Activated CD8-positive, alpha-beta memory T cell treated with anti-CD3 and anti-CD28 coated beads, Interleukin-2, amount 10 ng/mL, durations not matched to agents 7 days and 5 days (primary cell): ENCODE measurements around the gene FAAH2. TPM values are rescaled to one million over a fixed set of nuclear protein-coding genes. Genes with fewer than 3 reads are reported as not detected.
"Not testable (repeated sequence)": the region's sequence is repeated elsewhere in the genome, so short reads cannot be mapped to it uniquely, and the experiment has no call there.

Experiments
- ATAC-seq: fragments of 150-1000 bp; cut with Tn5 transposase; one replicate; pipeline ENCODE4 v1.10.0; 2021; ENCODE audit warnings: moderate library complexity
- CTCF ChIA-PET: fragments of 350-600 bp; sonication (Branson Sonifier 250); formaldehyde crosslinking; loops from one replicate; lab custom pipeline; 2021; ENCODE audit warnings: antibody characterized with exemption; lab: Charles Lee
- DNase-seq: peaks from one replicate; pipeline ENCODE4 v3.0.0-alpha.2; 2020
- H3K27ac Mint-ChIP-seq: one replicate; pipeline ENCODE4 v1.8.0; 2021; ENCODE audit warnings: mild to moderate bottlenecking, mixed read lengths
- H3K27me3 Mint-ChIP-seq: one replicate; pipeline ENCODE4 v1.8.0; 2021; ENCODE audit warnings: mixed read lengths
- H3K36me3 Mint-ChIP-seq: one replicate; pipeline ENCODE4 v1.8.0; 2021; ENCODE audit warnings: mild to moderate bottlenecking, mixed read lengths
- H3K4me1 Mint-ChIP-seq: one replicate; pipeline ENCODE4 v1.8.0; 2021; ENCODE audit warnings: mixed read lengths
- H3K4me3 Mint-ChIP-seq: one replicate; pipeline ENCODE4 v1.8.0; 2021; ENCODE audit warnings: mild to moderate bottlenecking, moderate library complexity, mixed read lengths
- H3K9me3 Mint-ChIP-seq: one replicate; pipeline ENCODE4 v1.8.0; 2022; ENCODE audit warnings: low read depth, mixed read lengths
- total RNA-seq, 2 experiments: library from RNA; stranded (reverse); gene quantifications; one replicate each; pipeline ENCODE4 v1.2.3, GENCODE V29; 2021

The FAAH2 gene
- total RNA-seq, 2 experiments from 2014 or later: 1.1 to 2.2 TPM

GRCh38 chrX:57313583-57314215 lies 27.2 kb downstream of the FAAH2 start:
- Mint-ChIP-seq H3K4me3 (no peak overlapping the region), H3K27me3 (no peaks in the 10 kb centered on the region), H3K9me3 (no peaks in the 10 kb centered on the region), H3K36me3 (peaks cover 6% of the 10 kb centered on the region), H3K4me1 (no peaks in the 10 kb centered on the region), H3K27ac (no peak overlapping the region)
- CTCF ChIA-PET: no interaction called here
- no peak for ATAC-seq
- DNase-seq: no peak

GRCh38 chrX:57329008-57329407 lies 42.5 kb downstream of the FAAH2 start:
- peaks cover 5% of the 10 kb centered on the region for H3K9me3 Mint-ChIP-seq
- peaks cover 3% of the 10 kb centered on the region for H3K36me3 Mint-ChIP-seq

GRCh38 chrX:57335790-57336189 lies 49.3 kb downstream of the FAAH2 start:
- H3K36me3 Mint-ChIP-seq, H3K4me1 Mint-ChIP-seq, ATAC-seq, H3K27ac Mint-ChIP-seq, H3K27me3 Mint-ChIP-seq, H3K4me3 Mint-ChIP-seq, CTCF ChIA-PET, DNase-seq, H3K9me3 Mint-ChIP-seq: not testable (repeated sequence)

More at GRCh38 chrX:57329008-57329407, 42.5 kb downstream of the FAAH2 start:
- ATAC-seq (no peak), DNase-seq (no peak)
- Mint-ChIP-seq H3K4me1 (no peaks in the 10 kb centered on the region), H3K27ac (no peak overlapping the region), H3K4me3 (no peak overlapping the region), H3K27me3 (no peaks in the 10 kb centered on the region)
- CTCF ChIA-PET: no interaction called here

GRCh38 chrX:57353472-57354132 lies 67.1 kb downstream of the FAAH2 start:
- CTCF ChIA-PET: no interaction called here
- H3K9me3 Mint-ChIP-seq: peaks cover 3% of the 10 kb centered on the region
- ATAC-seq: no peak
- H3K4me3 Mint-ChIP-seq: no peak overlapping the region
- peaks cover 3% of the 10 kb centered on the region for H3K36me3 Mint-ChIP-seq
- no peaks in the 10 kb centered on the region for H3K4me1 Mint-ChIP-seq
- no peak for DNase-seq
- H3K27me3 Mint-ChIP-seq: no peaks in the 10 kb centered on the region
- no peak overlapping the region for H3K27ac Mint-ChIP-seq

- ATAC-seq: no peak
- H3K4me3 Mint-ChIP-seq: no peak overlapping the region
- CTCF ChIA-PET: no interaction called here
- H3K27me3 Mint-ChIP-seq: no peaks in the 10 kb centered on the region
- peaks cover 8% of the 10 kb centered on the region for H3K4me1 Mint-ChIP-seq
- no peak for DNase-seq
- no peak overlapping the region for H3K27ac Mint-ChIP-seq
- no peaks in the 10 kb centered on the region for H3K9me3 Mint-ChIP-seq
- H3K36me3 Mint-ChIP-seq: peaks cover 2% of the 10 kb centered on the region
These were observed 77.6 kb downstream of the FAAH2 start for GRCh38 chrX:57364145-57364544.

- CTCF ChIA-PET: no interaction called here
- Mint-ChIP-seq H3K27me3 (no peaks in the 10 kb centered on the region), H3K4me1 (peaks cover 8% of the 10 kb centered on the region), H3K9me3 (no peaks in the 10 kb centered on the region), H3K4me3 (no peak overlapping the region), H3K27ac (no peak overlapping the region), H3K36me3 (peaks cover 2% of the 10 kb centered on the region)
- DNase-seq: no peak
- no peak for ATAC-seq
These were observed 79.9 kb downstream of the FAAH2 start for GRCh38 chrX:57366430-57366829.

- CTCF ChIA-PET: no interaction called here
- Mint-ChIP-seq H3K36me3 (no peaks in the 10 kb centered on the region), H3K27ac (no peak overlapping the region), H3K4me1 (peaks cover 8% of the 10 kb centered on the region), H3K4me3 (no peak overlapping the region), H3K9me3 (no peaks in the 10 kb centered on the region), H3K27me3 (no peaks in the 10 kb centered on the region)
- no peak for ATAC-seq
- DNase-seq: no peak
These were observed 81.1 kb downstream of the FAAH2 start for GRCh38 chrX:57367649-57368048.

- H3K4me3 Mint-ChIP-seq: no peak overlapping the region
- H3K36me3 Mint-ChIP-seq: no peaks in the 10 kb centered on the region
- H3K4me1 Mint-ChIP-seq: peaks cover 8% of the 10 kb centered on the region
- DNase-seq (no peak), ATAC-seq (no peak)
- no peaks in the 10 kb centered on the region for H3K27me3 Mint-ChIP-seq
- CTCF ChIA-PET: no interaction called here
- no peaks in the 10 kb centered on the region for H3K9me3 Mint-ChIP-seq
- H3K27ac Mint-ChIP-seq: no peak overlapping the region
These were observed 81.7 kb downstream of the FAAH2 start for GRCh38 chrX:57368158-57368557.

- ATAC-seq (no peak), DNase-seq (no peak)
- Mint-ChIP-seq H3K27ac (no peak overlapping the region), H3K4me1 (peaks cover 12% of the 10 kb centered on the region), H3K4me3 (no peak overlapping the region), H3K9me3 (peaks cover 2% of the 10 kb centered on the region), H3K27me3 (no peaks in the 10 kb centered on the region), H3K36me3 (peaks cover 6% of the 10 kb centered on the region)
- CTCF ChIA-PET: no interaction called here
These were observed 92.8 kb downstream of the FAAH2 start for GRCh38 chrX:57379296-57379695.

GRCh38 chrX:57380026-57380796 lies 93.7 kb downstream of the FAAH2 start:
- Mint-ChIP-seq H3K4me1 (peaks cover 12% of the 10 kb centered on the region), H3K27me3 (no peaks in the 10 kb centered on the region), H3K27ac (peak overlapping the region; percentile 32), H3K4me3 (no peak overlapping the region), H3K9me3 (peaks cover 2% of the 10 kb centered on the region), H3K36me3 (peaks cover 6% of the 10 kb centered on the region)
- DNase-seq (no peak), ATAC-seq (peak; percentile 53)
- CTCF ChIA-PET: no interaction called here

GRCh38 chrX:57394162-57394561 lies 107.7 kb downstream of the FAAH2 start:
- H3K36me3 Mint-ChIP-seq, CTCF ChIA-PET, H3K27me3 Mint-ChIP-seq, H3K9me3 Mint-ChIP-seq, H3K4me3 Mint-ChIP-seq, H3K27ac Mint-ChIP-seq, H3K4me1 Mint-ChIP-seq, ATAC-seq, DNase-seq: not testable (repeated sequence)

GRCh38 chrX:57403191-57403590 lies 116.7 kb downstream of the FAAH2 start:
- H3K36me3 Mint-ChIP-seq, H3K4me3 Mint-ChIP-seq, ATAC-seq, H3K27ac Mint-ChIP-seq, H3K9me3 Mint-ChIP-seq, H3K4me1 Mint-ChIP-seq, DNase-seq, CTCF ChIA-PET, H3K27me3 Mint-ChIP-seq: not testable (repeated sequence)

- Mint-ChIP-seq H3K4me3 (no peak overlapping the region), H3K27ac (no peak overlapping the region), H3K27me3 (no peaks in the 10 kb centered on the region), H3K36me3 (no peaks in the 10 kb centered on the region), H3K9me3 (peaks cover 3% of the 10 kb centered on the region), H3K4me1 (no peaks in the 10 kb centered on the region)
- ATAC-seq (no peak), DNase-seq (no peak)
- CTCF ChIA-PET: no interaction called here
These were observed 119.6 kb downstream of the FAAH2 start for GRCh38 chrX:57406149-57406548.

GRCh38 chrX:57417827-57418226 lies 131.3 kb downstream of the FAAH2 start:
- Mint-ChIP-seq H3K36me3 (peaks cover 5% of the 10 kb centered on the region), H3K27me3 (no peaks in the 10 kb centered on the region), H3K27ac (no peak overlapping the region), H3K4me3 (no peak overlapping the region), H3K4me1 (no peaks in the 10 kb centered on the region), H3K9me3 (peaks cover 8% of the 10 kb centered on the region)
- ATAC-seq (no peak), DNase-seq (peak; percentile 39)
- CTCF ChIA-PET: no interaction called here
